ENCODE data around the gene TDG.
"Not testable (repeated sequence)": the region's sequence is repeated elsewhere in the genome, so short reads cannot be mapped to it uniquely, and the experiment has no call there.

The TDG gene

GRCh38 chr12:104025771-104026170, 60.1 kb downstream of the TDG start:
- DNase-seq = no peak

- no peak for DNase-seq
Observed at GRCh38 chr12:104026841-104027599, 61.3 kb downstream of the TDG start.

GRCh38 chr12:104030596-104030995, 64.9 kb downstream of the TDG start:
- DNase-seq = not testable (repeated sequence)

- DNase-seq = not testable (repeated sequence)
Observed at GRCh38 chr12:104036143-104036542, 70.5 kb downstream of the TDG start.
